Measurements from ENCODE around the gene AKAP13. TPM values are rescaled to one million over a fixed set of nuclear protein-coding genes. Genes with fewer than 3 reads are reported as not detected.

AKAP13 gene
- polyA plus RNA-seq, 3 donors, result 47.9 to 99.7 (median 92.6) TPM

- intact Hi-C loops (cut with micrococcal nuclease), result no loop called here
- H2AFZ ChIP-seq (ENCODE audit: insufficient read depth, low read depth, low read length, poor library complexity, severe bottlenecking), result no peak overlapping the region
- H3K4me3 ChIP-seq (replicated peaks in 1 of 3; ENCODE audit: low read depth in 2 of 3, low read length in 3 of 3), result no peak overlapping the region
- no peak overlapping the region for H3K9ac ChIP-seq (ENCODE audit: insufficient read depth, low read length, poor library complexity, severe bottlenecking)
- no peaks in the 10 kb centered on the region for H4K20me1 ChIP-seq (ENCODE audit: insufficient read depth, low read length)
- no peak overlapping the region for H3K4me2 ChIP-seq (replicated peaks; ENCODE audit: extremely low read depth, low read length, poor library complexity, severe bottlenecking)
- Mint-ChIP-seq H3K4me1 (no peaks in the 10 kb centered on the region), H3K36me3 (no peaks in the 10 kb centered on the region), H3K9me3 (peaks cover 0 to 4% (median 0%) of the 10 kb centered on the region in 7 donors), H3K27me3 (ENCODE audit: low read depth in 3 of 3) (peaks cover 1 to 6% (median 3%) of the 10 kb centered on the region in 3 donors), H3K4me3 (no peak overlapping the region), H3K27ac (no peak overlapping the region)
- no peaks in the 10 kb centered on the region for H3K36me3 ChIP-seq (replicated peaks in 1 of 2; ENCODE audit: control insufficient read depth in 1 of 2, insufficient read depth in 2 of 2, low read length in 2 of 2)
- H3K4me1 ChIP-seq (ENCODE audit: control insufficient read depth in 1 of 2, insufficient read depth in 2 of 2, low read length in 2 of 2), result no peaks in the 10 kb centered on the region
- WGBS (ENCODE audit: insufficient coverage), result 96% methylated on average over 4 of the region's 4 CpGs
- no peak overlapping the region for H3K27ac ChIP-seq (ENCODE audit: low read depth in 1 of 2, low read length in 2 of 2)
- H3K79me2 ChIP-seq (ENCODE audit: insufficient read depth, low read length), result no peaks in the 10 kb centered on the region
- no peak for TF ChIP-seq CTCF (IDR thresholded peaks at IDR 0.05)
- DNase-seq, result no peak
- H3K9me3 ChIP-seq (replicated peaks in 1 of 2; ENCODE audit: control insufficient read depth in 1 of 2, insufficient read depth in 1 of 2, low read length in 2 of 2), result no peaks in the 10 kb centered on the region
- H3K27me3 ChIP-seq (ENCODE audit: control insufficient read depth in 2 of 2, insufficient read depth in 2 of 2, low read length in 2 of 2), result no peaks in the 10 kb centered on the region
Observed at GRCh38 chr15:85367741-85368140, 12.7 kb upstream of the AKAP13 start.

GRCh38 chr15:85374831-85375230 lies 5.6 kb upstream of the AKAP13 start:
- Histone ChIP-seq H3K79me2 (ENCODE audit: insufficient read depth, low read length) (no peaks in the 10 kb centered on the region), H3K4me2 (replicated peaks; ENCODE audit: extremely low read depth, low read length, poor library complexity, severe bottlenecking) (no peak overlapping the region), H4K20me1 (ENCODE audit: insufficient read depth, low read length) (no peaks in the 10 kb centered on the region), H3K4me3 (replicated peaks in 1 of 3; ENCODE audit: low read depth in 2 of 3, low read length in 3 of 3) (no peak overlapping the region), H2AFZ (ENCODE audit: insufficient read depth, low read depth, low read length, poor library complexity, severe bottlenecking) (no peak overlapping the region), H3K36me3 (replicated peaks in 1 of 2; ENCODE audit: control insufficient read depth in 1 of 2, insufficient read depth in 2 of 2, low read length in 2 of 2) (no peaks in the 10 kb centered on the region), H3K27ac (ENCODE audit: low read depth in 1 of 2, low read length in 2 of 2) (no peak overlapping the region), H3K4me1 (ENCODE audit: control insufficient read depth in 1 of 2, insufficient read depth in 2 of 2, low read length in 2 of 2) (peaks cover 6 to 8% of the 10 kb centered on the region in 2 donors), H3K9ac (ENCODE audit: insufficient read depth, low read length, poor library complexity, severe bottlenecking) (no peak overlapping the region), H3K27me3 (ENCODE audit: control insufficient read depth in 2 of 2, insufficient read depth in 2 of 2, low read length in 2 of 2) (no peaks in the 10 kb centered on the region), H3K9me3 (replicated peaks in 1 of 2; ENCODE audit: control insufficient read depth in 1 of 2, insufficient read depth in 1 of 2, low read length in 2 of 2) (no peaks in the 10 kb centered on the region)
- WGBS (ENCODE audit: insufficient coverage), result 100% methylated on average over 3 of the region's 4 CpGs
- DNase-seq, result no peak
- no peak overlapping the region for H3K4me3 Mint-ChIP-seq
- TF ChIP-seq CTCF (IDR thresholded peaks at IDR 0.05), result no peak
- no peaks in the 10 kb centered on the region for H3K36me3 Mint-ChIP-seq
- intact Hi-C loops (cut with micrococcal nuclease), result no loop called here
- H3K9me3 Mint-ChIP-seq, result peaks cover 0 to 4% (median 0%) of the 10 kb centered on the region in 7 donors
- H3K4me1 Mint-ChIP-seq, result peaks cover 7% of the 10 kb centered on the region
- peaks cover 2 to 6% (median 4%) of the 10 kb centered on the region in 3 donors for H3K27me3 Mint-ChIP-seq (ENCODE audit: low read depth in 3 of 3)
- H3K27ac Mint-ChIP-seq, result no peak overlapping the region
